Neural progenitor cell (in vitro differentiated cells): Measurements from ENCODE around the gene CADM1. TPM values are rescaled to one million over a fixed set of nuclear protein-coding genes. Genes with fewer than 3 reads are reported as not detected.

Experiments used
- DNase-seq: peaks from one replicate; pipeline ENCODE4 v3.0.0-alpha.2; 2016; ENCODE audit warnings: low spot score
- H2AFZ ChIP-seq: fragments of 200-600 bp; sonication (generic); replicated peaks from 2 replicates; pipeline ENCODE4 v1.6.1; 2016; ENCODE audit warnings: antibody characterized with exemption
- H3F3A ChIP-seq: fragments of 200-600 bp; sonication (generic); 2 replicates; pipeline ENCODE4 v1.6.1; 2016; ENCODE audit warnings: antibody characterized with exemption, low read depth
- H3K27ac ChIP-seq: fragments of 200-600 bp; sonication (generic); 2 replicates; pipeline ENCODE4 v1.5.1; 2016; ENCODE audit warnings: mild to moderate bottlenecking
- H3K27me3 ChIP-seq: fragments of 200-600 bp; sonication (generic); 2 replicates; pipeline ENCODE4 v1.6.1; 2016; ENCODE audit warnings: mild to moderate bottlenecking, moderate library complexity
- H3K36me3 ChIP-seq: fragments of 200-600 bp; sonication (generic); 2 replicates; pipeline ENCODE4 v1.5.1; 2016
- H3K4me1 ChIP-seq: fragments of 200-600 bp; sonication (generic); 2 replicates; pipeline ENCODE4 v1.6.1; 2016; ENCODE audit warnings: mixed run types
- H3K4me2 ChIP-seq: fragments of 200-600 bp; sonication (generic); 2 replicates; pipeline ENCODE4 v1.6.1; 2016
- H3K4me3 ChIP-seq: fragments of 200-600 bp; sonication (generic); 2 replicates; pipeline ENCODE4 v1.5.1; 2016
- H3K79me2 ChIP-seq: fragments of 200-600 bp; sonication (generic); 2 replicates; pipeline ENCODE4 v1.6.1; 2016; ENCODE audit warnings: low read depth
- H3K9ac ChIP-seq: fragments of 200-600 bp; sonication (generic); 2 replicates; pipeline ENCODE4 v1.6.1; 2016
- H3K9me3 ChIP-seq: fragments of 200-600 bp; sonication (generic); 2 replicates; pipeline ENCODE4 v1.5.1; 2016; ENCODE audit warnings: low read depth
- H4K20me1 ChIP-seq: fragments of 200-600 bp; sonication (generic); 2 replicates; pipeline ENCODE4 v1.6.1; 2016; ENCODE audit warnings: low read depth
- H3K27ac Mint-ChIP-seq: 3 replicates; pipeline ENCODE4 v1.8.0; 2021; ENCODE audit warnings: mixed read lengths
- H3K27me3 Mint-ChIP-seq: 2 replicates; pipeline ENCODE4 v1.8.0; 2022; ENCODE audit warnings: low read depth, mild to moderate bottlenecking, inconsistent platforms, moderate library complexity, mixed read lengths; ENCODE audit not compliant: insufficient read depth
- H3K36me3 Mint-ChIP-seq: 3 replicates; pipeline ENCODE4 v1.8.0; 2021; ENCODE audit warnings: mixed read lengths
- H3K4me1 Mint-ChIP-seq: 3 replicates; pipeline ENCODE4 v1.8.0; 2021; ENCODE audit warnings: mixed read lengths
- H3K4me3 Mint-ChIP-seq: 3 replicates; pipeline ENCODE4 v1.8.0; 2021; ENCODE audit warnings: mild to moderate bottlenecking, moderate library complexity, mixed read lengths
- H3K9me3 Mint-ChIP-seq: 3 replicates; pipeline ENCODE4 v1.8.0; 2020; ENCODE audit warnings: mixed read lengths
- CTCF ChIP-seq: fragments of 200-600 bp; sonication (generic); IDR thresholded peaks from 2 replicates; pipeline ENCODE4 v1.5.1; 2017; ENCODE audit warnings: antibody characterized with exemption, mild to moderate bottlenecking
- EZH2 ChIP-seq: fragments of 200-600 bp; sonication (generic); IDR thresholded peaks from 2 replicates; pipeline ENCODE4 v1.6.1; 2017; ENCODE audit warnings: antibody characterized with exemption, mild to moderate bottlenecking, moderate library complexity
- EZH2phosphoT487 ChIP-seq: fragments of 200-600 bp; sonication (generic); IDR thresholded peaks from 2 replicates; pipeline ENCODE4 v1.6.1; 2017; ENCODE audit warnings: antibody characterized with exemption
- total RNA-seq: library from RNA; depleted of rRNA; stranded (reverse); fragments of >200 nt; gene quantifications from 2 replicates; pipeline ENCODE4 v1.2.3, GENCODE V29; 2015; ENCODE audit warnings: low replicate concordance

Gene CADM1
- total RNA-seq, 1 donor from 2014 or later: 123 TPM

DNA sequence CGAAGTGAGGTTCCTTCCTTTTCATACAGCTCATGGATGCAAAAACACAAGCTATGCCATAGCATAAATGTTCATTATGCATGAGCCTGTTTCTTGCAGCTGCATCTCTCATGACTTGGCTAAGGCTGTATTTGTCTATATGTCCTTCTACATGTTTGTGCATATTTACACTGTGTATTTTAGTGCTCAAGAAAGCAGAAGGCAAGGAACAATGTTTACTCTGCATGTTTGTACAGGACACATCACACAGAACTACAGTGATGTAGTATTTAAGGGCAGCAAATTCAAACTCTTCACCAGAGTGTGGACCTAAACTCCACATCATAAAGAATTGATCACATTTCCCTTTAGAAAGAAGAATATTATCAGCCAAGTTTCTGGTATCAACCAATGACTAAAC is 170.3 kb downstream of the CADM1 start:
- Histone ChIP-seq H3K4me3 (no peak overlapping the region), H3K27ac (no peak overlapping the region), H2AFZ (no peak overlapping the region), H3F3A (peaks cover 7% of the 10 kb centered on the region), H3K4me2 (no peak overlapping the region), H3K9ac (no peak overlapping the region), H4K20me1 (peaks cover 7% of the 10 kb centered on the region), H3K27me3 (no peaks in the 10 kb centered on the region), H3K4me1 (peaks cover 25% of the 10 kb centered on the region), H3K79me2 (no peaks in the 10 kb centered on the region), H3K9me3 (no peaks in the 10 kb centered on the region), H3K36me3 (no peaks in the 10 kb centered on the region)
- Mint-ChIP-seq H3K27ac (no peak overlapping the region), H3K27me3 (no peaks in the 10 kb centered on the region), H3K36me3 (no peaks in the 10 kb centered on the region), H3K4me3 (no peak overlapping the region), H3K4me1 (peaks cover 17% of the 10 kb centered on the region), H3K9me3 (no peaks in the 10 kb centered on the region)
- DNase-seq: no peak
- TF ChIP-seq EZH2: no peak
- no peak for TF ChIP-seq CTCF
- no peak for TF ChIP-seq EZH2phosphoT487

DNA sequence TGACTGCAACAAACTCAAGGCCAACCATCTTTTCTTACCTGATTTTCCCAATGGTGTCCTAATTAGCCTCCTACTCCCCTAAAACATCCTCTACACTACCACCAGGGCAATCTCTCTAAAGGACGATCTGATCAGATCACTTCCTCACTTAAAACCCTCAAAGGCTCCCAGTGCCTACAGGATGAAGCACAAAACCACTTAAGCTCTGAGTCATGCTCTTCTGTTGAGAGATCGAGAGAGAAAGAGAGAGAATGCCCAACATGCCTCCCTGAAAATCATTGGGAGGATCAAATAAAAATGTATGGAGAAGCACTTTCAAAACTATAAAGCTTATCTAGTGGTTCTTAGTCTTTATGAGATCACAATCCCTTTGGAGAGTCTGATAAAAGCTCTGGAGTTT is 171.1 kb downstream of the CADM1 start:
- no peaks in the 10 kb centered on the region for H3K27me3 Mint-ChIP-seq
- Histone ChIP-seq H3K27ac (no peak overlapping the region), H3K9me3 (no peaks in the 10 kb centered on the region), H3K4me1 (peaks cover 25% of the 10 kb centered on the region), H3K4me3 (no peak overlapping the region), H4K20me1 (peaks cover 7% of the 10 kb centered on the region), H3F3A (peaks cover 7% of the 10 kb centered on the region), H3K27me3 (no peaks in the 10 kb centered on the region), H3K36me3 (no peaks in the 10 kb centered on the region), H3K79me2 (no peaks in the 10 kb centered on the region), H2AFZ (no peak overlapping the region), H3K4me2 (no peak overlapping the region), H3K9ac (no peak overlapping the region)
- no peak overlapping the region for H3K27ac Mint-ChIP-seq
- no peaks in the 10 kb centered on the region for H3K36me3 Mint-ChIP-seq
- DNase-seq: no peak
- H3K4me1 Mint-ChIP-seq: peaks cover 17% of the 10 kb centered on the region
- TF ChIP-seq EZH2 (no peak), EZH2phosphoT487 (no peak), CTCF (no peak)
- H3K4me3 Mint-ChIP-seq: no peak overlapping the region
- no peaks in the 10 kb centered on the region for H3K9me3 Mint-ChIP-seq

- Histone ChIP-seq H3K4me3 (no peak overlapping the region), H3K79me2 (no peaks in the 10 kb centered on the region), H3K4me2 (no peak overlapping the region), H3K27ac (no peak overlapping the region), H3K9me3 (no peaks in the 10 kb centered on the region), H3K9ac (no peak overlapping the region), H2AFZ (no peak overlapping the region), H3K4me1 (peaks cover 14% of the 10 kb centered on the region), H3K36me3 (no peaks in the 10 kb centered on the region), H4K20me1 (peaks cover 7% of the 10 kb centered on the region), H3K27me3 (no peaks in the 10 kb centered on the region), H3F3A (peaks cover 4% of the 10 kb centered on the region)
- Mint-ChIP-seq H3K27ac (no peak overlapping the region), H3K9me3 (no peaks in the 10 kb centered on the region), H3K27me3 (peaks cover 2% of the 10 kb centered on the region), H3K36me3 (no peaks in the 10 kb centered on the region), H3K4me1 (peaks cover 6% of the 10 kb centered on the region), H3K4me3 (no peak overlapping the region)
- no peak for TF ChIP-seq EZH2
- TF ChIP-seq EZH2phosphoT487: no peak
- TF ChIP-seq CTCF: peak; percentile 25
- peak; percentile 17 for DNase-seq
These were observed 173.3 kb downstream of the CADM1 start for GRCh38 chr11:115330684-115331482.
